ENCODE measurements around the gene SIMC1.

DNA sequence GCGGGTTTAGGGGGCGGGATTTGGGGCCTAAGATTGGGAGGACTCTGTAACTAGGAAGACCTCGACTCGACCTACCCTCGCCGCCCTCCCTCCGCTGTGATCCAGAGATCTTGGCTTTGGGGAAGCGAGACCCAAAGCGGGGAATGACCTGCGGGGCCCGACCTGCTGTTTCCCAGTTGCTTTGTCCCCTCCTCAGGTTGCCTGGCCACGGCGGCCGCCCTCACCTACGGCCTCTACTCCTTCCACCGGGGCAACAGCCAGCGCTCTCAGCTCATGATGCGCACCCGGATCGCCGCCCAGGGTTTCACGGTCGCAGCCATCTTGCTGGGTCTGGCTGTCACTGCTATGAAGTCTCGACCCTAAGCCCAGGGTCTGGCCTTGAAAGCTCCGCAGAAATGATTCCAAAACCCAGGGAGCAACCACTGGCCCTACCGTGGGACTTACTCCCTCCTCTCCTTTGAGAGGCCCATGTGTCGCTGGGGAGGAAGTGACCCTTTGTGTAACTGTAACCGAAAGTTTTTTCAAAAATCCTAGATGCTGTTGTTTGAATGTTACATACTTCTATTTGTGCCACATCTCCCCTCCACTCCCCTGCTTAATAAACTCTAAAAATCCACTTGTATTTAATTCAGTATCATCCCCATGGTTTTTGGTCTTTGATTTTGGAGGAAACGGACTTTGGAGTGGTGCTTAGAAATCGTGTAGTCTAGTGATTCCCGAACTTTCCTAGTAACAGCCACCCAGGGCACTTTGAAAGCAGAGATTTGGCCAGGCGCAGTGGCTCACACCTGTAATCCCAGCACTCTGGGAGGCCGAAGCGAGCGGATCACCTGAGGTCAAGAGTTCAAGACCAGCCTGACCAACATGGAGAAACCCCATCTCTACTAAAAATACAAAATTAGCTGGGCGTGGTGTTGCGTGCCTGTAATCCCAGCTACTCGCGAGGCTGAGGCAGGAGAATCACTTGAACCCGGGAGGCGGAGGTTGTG, 151.2 kb downstream of the SIMC1 start:
- no peak for TF ChIP-seq CTCF (IDR thresholded peaks at IDR 0.05)
- TF ChIP-seq POLR2AphosphoS5 (IDR thresholded peaks at IDR 0.05), result no peak

All from prostate gland (tissue), 2 donors.